ENCODE results near the gene KCNV2.

GRCh38 chr9:2743937-2744529 lies 26.7 kb downstream of the KCNV2 start:
- TF ChIP-seq CTCF (IDR thresholded peaks at IDR 0.05) (no peak), EZH2 (IDR thresholded peaks at IDR 0.05; ENCODE audit: borderline replicate concordance, insufficient read depth, low read depth, low read length, poor library complexity, severe bottlenecking) (no peak)

Data from B cell (primary cell).